H1 (cell line): Measurements from ENCODE around the gene JPT1. TPM values are rescaled to one million over a fixed set of nuclear protein-coding genes. Genes with fewer than 3 reads are reported as not detected.

ENCODE experiments used
- CTCF ChIA-PET: fragments of 300-600 bp; sonication (Branson Sonifier 250); formaldehyde crosslinking; loops from one replicate; lab custom pipeline; 2021; ENCODE audit not compliant: partially characterized antibody; lab: Charles Lee
- POLR2A ChIA-PET: fragments of 300-600 bp; sonication (Branson Sonifier 250); formaldehyde crosslinking; loops from one replicate; lab custom pipeline; 2021; ENCODE audit warnings: inconsistent platforms; ENCODE audit not compliant: partially characterized antibody; lab: Charles Lee
- DNase-seq, 2 experiments: peaks; one replicate each; pipeline versions ENCODE4 v3.0.0 to v3.0.0-alpha.2; 2010 to 2022; ENCODE audit warnings: low spot score in 2 of 2, low read depth in 1 of 2, mixed read lengths in 1 of 2
- FAIRE-seq: peaks from 2 replicates; lab custom pipeline; 2011; peaks lifted over from hg19 to GRCh38; lab: Jason Lieb, UNC
- H2AFZ ChIP-seq: 2 replicates; pipeline ENCODE4 v1.8.1; 2012; ENCODE audit warnings: low read length, inconsistent platforms
- H2AK5ac ChIP-seq: 2 replicates; pipeline ENCODE4 v1.6.1; 2013; ENCODE audit warnings: low read depth, low read length
- H2BK120ac ChIP-seq: replicated peaks from 2 replicates; pipeline ENCODE3; 2013; ENCODE audit warnings: low read depth, low read length, inconsistent platforms
- H2BK12ac ChIP-seq: 2 replicates; pipeline ENCODE4 v1.6.1; 2013; ENCODE audit warnings: low read depth, low read length
- H2BK15ac ChIP-seq: 2 replicates; pipeline ENCODE4 v1.6.1; 2013; ENCODE audit warnings: low read length
- H2BK20ac ChIP-seq: 2 replicates; pipeline ENCODE4 v1.6.1; 2013; ENCODE audit warnings: low read length
- H2BK5ac ChIP-seq: 2 replicates; pipeline ENCODE4 v1.6.1; 2013; ENCODE audit warnings: low read depth, low read length
- H3K14ac ChIP-seq: 2 replicates; pipeline ENCODE4 v1.6.1; 2013; ENCODE audit warnings: inconsistent platforms; ENCODE audit not compliant: insufficient read length
- H3K18ac ChIP-seq: 2 replicates; pipeline ENCODE4 v1.6.1; 2013; ENCODE audit warnings: low read length; ENCODE audit errors: extremely low read depth
- H3K23ac ChIP-seq: 2 replicates; pipeline ENCODE4 v1.6.1; 2013; ENCODE audit warnings: inconsistent platforms; ENCODE audit not compliant: insufficient read length
- H3K23me2 ChIP-seq: 2 replicates; pipeline ENCODE4 v1.6.1; 2013; ENCODE audit warnings: low read depth, low read length
- H3K27ac ChIP-seq: 2 replicates; pipeline ENCODE4 v1.6.1; 2011; ENCODE audit warnings: low read depth, low read length, inconsistent platforms
- H3K27me3 ChIP-seq, 4 experiments: replicated peaks in 1 of 4; 1 replicate in 1 of 4; 2 replicates in 3 of 4; pipeline versions ENCODE4 v1.6.1 to v1.8.1; 2011 to 2013; ENCODE audit warnings: low read length in 3 of 4, mild to moderate bottlenecking in 3 of 4, inconsistent platforms in 2 of 4, mixed read lengths in 2 of 4, moderate library complexity in 1 of 4; ENCODE audit not compliant: control insufficient read depth in 3 of 4, insufficient read depth in 3 of 4; ENCODE audit errors: extremely low read depth in 1 of 4
- H3K36me3 ChIP-seq, 4 experiments: 2 replicates each; pipeline versions ENCODE4 v1.6.1 to v1.8.1; 2011 to 2013; ENCODE audit warnings: mild to moderate bottlenecking in 4 of 4, low read length in 3 of 4, moderate library complexity in 2 of 4, control low read depth in 1 of 4, inconsistent platforms in 1 of 4; ENCODE audit not compliant: insufficient read depth in 4 of 4, control insufficient read depth in 2 of 4
- H3K4ac ChIP-seq: replicated peaks from 2 replicates; pipeline ENCODE3; 2013; ENCODE audit warnings: low read length, low read depth, mixed read lengths, inconsistent platforms; ENCODE audit not compliant: insufficient read length
- H3K4me1 ChIP-seq, 4 experiments: replicated peaks in 1 of 4; 1 replicate in 1 of 4; 2 replicates in 3 of 4; pipeline versions ENCODE4 v1.6.1 to v1.8.1; 2011 to 2013; ENCODE audit warnings: low read length in 3 of 4, inconsistent platforms in 2 of 4, mixed read lengths in 1 of 4; ENCODE audit not compliant: insufficient read depth in 4 of 4, control insufficient read depth in 3 of 4
- H3K4me2 ChIP-seq, 2 experiments: 2 replicates each; pipeline versions ENCODE4 v1.6.1 to v1.8.1; 2011 to 2013; ENCODE audit warnings: low read depth in 2 of 2, low read length in 2 of 2, control low read depth in 1 of 2, inconsistent platforms in 1 of 2, mild to moderate bottlenecking in 1 of 2; ENCODE audit not compliant: insufficient read depth in 1 of 2
- H3K4me3 ChIP-seq, 4 experiments: fragments of 200-600, 300-600 bp in 1 of 4; sonication (generic), shearing (Covaris generic), sonication (Bioruptor Twin) in 1 of 4; 2 replicates each; pipeline versions ENCODE4 v1.5.1 to v1.8.1; 2011 to 2016; ENCODE audit warnings: low read length in 4 of 4, low read depth in 3 of 4, control low read depth in 2 of 4, inconsistent platforms in 2 of 4, mild to moderate bottlenecking in 2 of 4, mixed read lengths in 1 of 4, moderate library complexity in 1 of 4; ENCODE audit not compliant: insufficient read depth in 2 of 4; ENCODE audit errors: extremely low read depth in 1 of 4
- H3K56ac ChIP-seq: replicated peaks from 2 replicates; pipeline ENCODE3; 2013; ENCODE audit warnings: low read depth, mild to moderate bottlenecking, mixed read lengths, low read length, inconsistent platforms; ENCODE audit not compliant: insufficient read length
- H3K79me1 ChIP-seq: 2 replicates; pipeline ENCODE4 v1.6.1; 2013; ENCODE audit warnings: low read depth, low read length, control low read depth
- H3K79me2 ChIP-seq, 2 experiments: 2 replicates each; pipeline versions ENCODE4 v1.6.1 to v1.8.1; 2012 to 2013; ENCODE audit warnings: low read length in 2 of 2, mild to moderate bottlenecking in 2 of 2, inconsistent platforms in 1 of 2; ENCODE audit not compliant: insufficient read depth in 2 of 2, control insufficient read depth in 1 of 2
- H3K9ac ChIP-seq, 4 experiments: replicated peaks in 1 of 4; 1 replicate in 1 of 4; 2 replicates in 3 of 4; pipeline versions ENCODE4 v1.6.1 to v1.8.1; 2011 to 2013; ENCODE audit warnings: low read depth in 3 of 4, low read length in 3 of 4, control low read depth in 2 of 4, mild to moderate bottlenecking in 2 of 4, moderate library complexity in 2 of 4, inconsistent platforms in 1 of 4; ENCODE audit errors: extremely low read depth in 1 of 4
- H3K9me3 ChIP-seq, 2 experiments: 2 replicates each; pipeline versions ENCODE4 v1.6.1 to v1.8.1; 2012 to 2013; ENCODE audit warnings: mild to moderate bottlenecking in 2 of 2, moderate library complexity in 2 of 2, control low read depth in 1 of 2, inconsistent platforms in 1 of 2, low read depth in 1 of 2, low read length in 1 of 2, mixed read lengths in 1 of 2; ENCODE audit not compliant: insufficient read depth in 2 of 2
- H4K20me1 ChIP-seq, 2 experiments: replicated peaks in 1 of 2; 2 replicates each; pipeline versions ENCODE3 to v1.8.1; 2011 to 2013; ENCODE audit warnings: inconsistent platforms in 2 of 2, low read length in 2 of 2, mild to moderate bottlenecking in 1 of 2; ENCODE audit not compliant: insufficient read depth in 2 of 2, control insufficient read depth in 1 of 2
- H4K5ac ChIP-seq: 2 replicates; pipeline ENCODE4 v1.6.1; 2013; ENCODE audit warnings: low read length, low read depth, mixed read lengths, inconsistent platforms; ENCODE audit not compliant: insufficient read length
- H4K8ac ChIP-seq: 2 replicates; pipeline ENCODE4 v1.8.0; 2013; ENCODE audit warnings: mild to moderate bottlenecking, moderate library complexity, low read length, inconsistent platforms; ENCODE audit not compliant: insufficient read depth; ENCODE audit errors: extremely low read depth
- H4K91ac ChIP-seq: replicated peaks from 2 replicates; pipeline ENCODE3; 2013; ENCODE audit warnings: low read length, mixed read lengths, inconsistent platforms; ENCODE audit not compliant: insufficient read length
- BCL11A ChIP-seq, 2 experiments: IDR thresholded peaks; one replicate each; pipeline ENCODE4 v1.6.1; 2011; ENCODE audit warnings: low read depth in 2 of 2, low read length in 2 of 2, mild to moderate bottlenecking in 2 of 2
- CEBPB ChIP-seq: IDR thresholded peaks from 2 replicates; pipeline ENCODE4 v1.6.1; 2012; ENCODE audit warnings: low read depth, low read length
- CHD1 ChIP-seq: IDR thresholded peaks from 2 replicates; pipeline ENCODE4 v1.6.1; 2012; ENCODE audit warnings: low read depth, low read length, improper control_type of control experiment
- KDM1A ChIP-seq: fragments of 200-600, 300-600 bp; sonication (generic); IDR thresholded peaks from 2 replicates; pipeline ENCODE4 v1.7.1; 2016; ENCODE audit warnings: mild to moderate bottlenecking, low read length, borderline replicate concordance
- NRF1 ChIP-seq: IDR thresholded peaks from 2 replicates; pipeline ENCODE4 v1.6.1; 2011; ENCODE audit warnings: mild to moderate bottlenecking, low read depth, low read length, improper control_type of control experiment
- POLR2A ChIP-seq, 2 experiments: IDR thresholded peaks; 1 replicate in 1 of 2; 2 replicates in 1 of 2; pipeline ENCODE4 v1.6.1; 2011; ENCODE audit warnings: low read depth in 2 of 2, low read length in 2 of 2, mild to moderate bottlenecking in 2 of 2; ENCODE audit errors: control extremely low read depth in 1 of 2
- POLR2AphosphoS5 ChIP-seq: IDR thresholded peaks from 2 replicates; pipeline ENCODE4 v1.6.1; 2011; ENCODE audit warnings: low read depth, low read length
- RAD21 ChIP-seq, 2 experiments: IDR thresholded peaks in 1 of 2; conservative IDR thresholded peaks in 1 of 2; 2 replicates each; pipeline ENCODE4 v1.6.1; 2011; ENCODE audit warnings: low read depth in 2 of 2, low read length in 2 of 2, improper control_type of control experiment in 1 of 2, inconsistent platforms in 1 of 2, mild to moderate bottlenecking in 1 of 2, moderate library complexity in 1 of 2
- RXRA ChIP-seq: IDR thresholded peaks from 2 replicates; pipeline ENCODE4 v1.6.1; 2011; ENCODE audit warnings: low read depth, mild to moderate bottlenecking, low read length, moderate library complexity; ENCODE audit not compliant: insufficient read depth
- SIN3A ChIP-seq, 2 experiments: IDR thresholded peaks in 1 of 2; conservative IDR thresholded peaks in 1 of 2; 2 replicates each; pipeline ENCODE4 v1.6.1; 2011 to 2012; ENCODE audit warnings: low read length in 2 of 2, improper control_type of control experiment in 1 of 2, low read depth in 1 of 2, mild to moderate bottlenecking in 1 of 2
- SP4 ChIP-seq: IDR thresholded peaks from 2 replicates; pipeline ENCODE4 v1.6.1; 2012; ENCODE audit warnings: low read length, inconsistent platforms
- TCF12 ChIP-seq: IDR thresholded peaks from 2 replicates; pipeline ENCODE4 v1.6.1; 2011; ENCODE audit warnings: low read depth, mild to moderate bottlenecking, low read length
- TEAD4 ChIP-seq: IDR thresholded peaks from 2 replicates; pipeline ENCODE4 v1.6.1; 2012; ENCODE audit warnings: low read depth, low read length, inconsistent platforms, mixed read lengths
- ZNF274 ChIP-seq: IDR thresholded peaks from 2 replicates; pipeline ENCODE4 v1.7.0; 2012; ENCODE audit warnings: low read length, borderline replicate concordance; ENCODE audit errors: extremely low read depth
- WGBS, 2 experiments: shearing (Covaris generic) in 1 of 2; methylation state at CpG; one replicate each; pipeline versions ENCODE4 v1.1.6 to v1.1.7; 2013 to 2015; ENCODE audit warnings: low lambda C conversion rate in 2 of 2, mixed read lengths in 2 of 2, inconsistent platforms in 1 of 2, low coverage in 1 of 2, missing lambda C conversion rate in 1 of 2; ENCODE audit not compliant: insufficient replicate concordance in 2 of 2, insufficient coverage in 1 of 2, insufficient read length in 1 of 2; ENCODE audit errors: extremely low coverage in 1 of 2, missing lambda C conversion rate in 1 of 2; 5-methylcytosine and 5-hydroxymethylcytosine counted together
- polyA plus RNA-seq, 7 experiments: library from polyadenylated mRNA; depleted of rRNA in 3 of 7; stranded (reverse) in 5 of 7; unstranded in 2 of 7; fragments of >200 nt in 5 of 7; fragments of 200-250 nt in 2 of 7; gene quantifications; 1 replicate in 5 of 7; 2 replicates in 1 of 7; 4 replicates in 1 of 7; pipeline versions ENCODE4 v1.2.1 to v1.2.3, GENCODE V29; 2011 to 2013; ENCODE audit warnings: missing spikeins in 2 of 7, mixed read lengths in 2 of 7
- total RNA-seq: library from RNA; stranded (reverse); fragmentation: NEBNext Ultra II Directional; extraction: Animal tissue kit (Norgen Biotek cat#: 25700); gene quantifications from 2 replicates; pipeline ENCODE4 v1.2.1, GENCODE V29; 2021

JPT1 gene
- total and polyA plus RNA-seq, 2 of the 8 experiments (the other 6 are each of a cell fraction or from before 2014, with no cell fraction given): 154 to 369 TPM

DNA sequence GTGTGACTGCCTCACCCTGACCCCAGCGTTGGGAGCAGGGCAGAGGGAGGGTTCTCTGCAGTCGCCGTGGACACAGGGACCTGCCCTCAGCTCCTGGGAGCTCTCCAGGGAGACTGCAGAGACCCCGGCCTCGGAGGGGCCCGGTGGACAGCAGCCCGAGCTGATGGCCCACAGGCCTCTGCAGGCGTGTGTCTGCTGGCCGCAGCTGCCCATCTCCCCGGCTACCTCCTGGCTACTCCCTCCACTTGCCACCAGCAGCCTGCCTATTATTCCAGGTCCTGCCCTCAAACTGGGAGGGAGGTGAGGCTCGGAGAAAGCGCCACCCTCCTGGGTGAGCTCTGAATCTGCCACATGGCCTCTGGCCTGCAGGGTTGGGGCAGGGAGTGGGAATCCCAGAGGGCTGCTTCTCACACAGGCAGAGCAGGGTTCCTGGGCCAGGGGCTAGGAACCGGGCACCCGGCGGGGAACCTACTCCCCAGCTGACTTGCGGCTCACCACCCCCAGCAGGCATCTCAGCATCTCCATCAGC lies 59.4 kb downstream of the JPT1 start:
- no peak overlapping the region for H2BK12ac ChIP-seq
- POLR2A ChIA-PET: interaction anchor here (0.9 to 1.4 kb wide), 6 partner anchors 16 to 60 kb away, joined by 3 to 5 read pairs (median 3); partner anchors contain the start of gene JPT1
- WGBS, 2 experiments: 92% methylated on average over 16 of the region's 16 CpGs; no CpG with 5 or more reads in 1 of the 2 experiments

More for the DNA sequence above, 59.4 kb downstream of the JPT1 start:
- H2BK15ac ChIP-seq: no peak overlapping the region
- H3K4me3 ChIP-seq: no peak overlapping the region
- TF ChIP-seq POLR2AphosphoS5: no peak
- no peak for TF ChIP-seq RAD21 (IDR thresholded peaks at IDR 0.05 in 1 of 2, conservative IDR thresholded peaks at IDR 0.05 in 1 of 2; ENCODE audit: low read depth in 2 of 2, low read length in 2 of 2)
- TF ChIP-seq POLR2A (IDR thresholded peaks at IDR 0.05; ENCODE audit: control extremely low read depth in 1 of 2, low read depth in 2 of 2, low read length in 2 of 2): no peak
- no peak for TF ChIP-seq KDM1A
- TF ChIP-seq TCF12: no peak
- no peak for TF ChIP-seq ZNF274
- TF ChIP-seq SP4: no peak
- no peak for TF ChIP-seq CHD1
- TF ChIP-seq BCL11A (IDR thresholded peaks at IDR 0.05; ENCODE audit: low read depth in 2 of 2, low read length in 2 of 2): no peak
- TF ChIP-seq NRF1: no peak
- no peak for TF ChIP-seq CEBPB
- no peak for TF ChIP-seq TEAD4
- TF ChIP-seq RXRA: no peak
- TF ChIP-seq SIN3A (conservative IDR thresholded peaks at IDR 0.05 in 1 of 2, IDR thresholded peaks at IDR 0.05 in 1 of 2; ENCODE audit: low read depth in 1 of 2, low read length in 2 of 2): no peak
- H3K4ac ChIP-seq: no peak overlapping the region
- no peak overlapping the region for H3K27ac ChIP-seq
- no peak for DNase-seq
- peaks cover 0 to 5% of the 10 kb centered on the region in 2 experiments for H4K20me1 ChIP-seq
- no peak overlapping the region for H3K9ac ChIP-seq
- no peak overlapping the region for H2BK120ac ChIP-seq
- no peak overlapping the region for H3K14ac ChIP-seq
- H4K91ac ChIP-seq: no peak overlapping the region
- no peak overlapping the region for H3K56ac ChIP-seq
- no peak for FAIRE-seq
- CTCF ChIA-PET: interaction anchor here (0.6 to 6.8 kb wide), 9 partner anchors 11 to 176 kb away, joined by 3 to 60 read pairs (median 4); partner anchors contain the start of genes MIF4GD and NT5C
- no peaks in the 10 kb centered on the region for H3K27me3 ChIP-seq
- peaks cover 4% of the 10 kb centered on the region for H3K23me2 ChIP-seq
- H2AK5ac ChIP-seq: 0 out of 2 replicates have a peak overlapping the region, but pooled peaks have one; percentile 13
- no peak overlapping the region for H2BK5ac ChIP-seq
- H3K9me3 ChIP-seq: no peaks in the 10 kb centered on the region; a peak in 1 of 4 replicates
- peaks cover 0 to 7% of the 10 kb centered on the region in 2 experiments; a peak in 2 of 4 replicates for H3K79me2 ChIP-seq
- H3K36me3 ChIP-seq: peaks cover 0 to 3% (median 1%) of the 10 kb centered on the region in 4 experiments; a peak in 3 of 8 replicates
- no peak overlapping the region for H2AFZ ChIP-seq
- no peak overlapping the region for H2BK20ac ChIP-seq
- H3K4me2 ChIP-seq: no peak overlapping the region
- H3K18ac ChIP-seq: no peak overlapping the region
- H3K4me1 ChIP-seq: peaks cover 0 to 17% (median 12%) of the 10 kb centered on the region in 4 experiments; a peak in 6 of 7 replicates
- H4K8ac ChIP-seq: no peak overlapping the region; the same call in 1 of the 2 replicates
- peaks cover 7% of the 10 kb centered on the region for H3K79me1 ChIP-seq
- H3K23ac ChIP-seq: no peak overlapping the region
- H4K5ac ChIP-seq: no peak overlapping the region
